ENCODE measurements around the gene PIGP. TPM values are rescaled to one million over a fixed set of nuclear protein-coding genes. Genes with fewer than 3 reads are reported as not detected.

Gene PIGP
- total and polyA plus RNA-seq, 10 of the 15 experiments (the other 5 are each of a cell fraction or from before 2014, with no cell fraction given), result 17.0 to 65.0 (median 29.5) TPM

DNA sequence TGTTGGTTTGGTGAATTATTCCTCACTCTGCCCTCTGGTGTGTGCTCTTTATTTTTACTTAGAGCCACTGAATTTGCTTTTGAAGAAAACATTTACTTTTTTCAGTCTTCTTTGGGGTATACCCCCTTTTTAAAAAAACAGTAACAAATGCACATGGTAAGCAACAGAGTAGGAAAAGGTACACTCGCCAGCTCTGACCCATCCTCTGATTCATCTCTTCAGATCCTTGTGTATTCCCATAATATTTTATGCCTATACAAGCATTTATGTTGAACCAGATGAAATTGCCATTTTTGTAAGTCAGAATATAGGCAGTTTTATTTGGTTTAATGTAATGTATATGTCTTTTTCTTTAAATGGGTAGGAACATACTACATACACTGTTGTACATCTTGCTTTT lies 28.5 kb upstream of the PIGP start:
- SMC1A ChIA-PET (ENCODE audit: uncharacterized antibody, unreplicated experiment), result no interaction called here
- no peaks in the 10 kb centered on the region for H3K4me1 ChIP-seq (ENCODE audit: control insufficient read depth, insufficient read depth, low read length)
- TF ChIP-seq SMAD5 (IDR thresholded peaks at IDR 0.05; ENCODE audit: low read depth) (no peak), EP300 (IDR thresholded peaks at IDR 0.05; ENCODE audit: borderline replicate concordance in 1 of 2, control insufficient read depth in 1 of 2, low read depth in 2 of 2, low read length in 2 of 2) (no peak), ZBED1 (IDR thresholded peaks at IDR 0.05; ENCODE audit: borderline replicate concordance) (no peak)
- FAIRE-seq (no peak), ATAC-seq (no peak), DNase-seq (ENCODE audit: low read depth, low spot score) (no peak)
- RAD21 ChIA-PET (ENCODE audit: unreplicated experiment), result no interaction called here
- no peaks in the 10 kb centered on the region for H3K27me3 ChIP-seq (replicated peaks in 1 of 2; ENCODE audit: control insufficient read depth in 2 of 2, insufficient read depth in 2 of 2, low read length in 1 of 2)
- H3K9ac ChIP-seq (ENCODE audit: control insufficient read depth, insufficient read depth, low read length), result no peak overlapping the region
- H3K4me2 ChIP-seq (ENCODE audit: control insufficient read depth, insufficient read depth), result no peak overlapping the region
- H3K4me3 ChIP-seq, result no peak overlapping the region
- in situ Hi-C loops (cut with MboI) (no loop called here), intact Hi-C loops (cut with micrococcal nuclease; ENCODE audit: unreplicated experiment) (no loop called here)
- CTCF ChIA-PET, result interaction anchor here (0.5 kb wide), 1 partner anchor 92 kb away, joined by 4 read pairs; no protein-coding TSS in a partner anchor
- H3K36me3 ChIP-seq (ENCODE audit: control insufficient read depth in 2 of 2, insufficient read depth in 2 of 2, low read length in 1 of 2), result peaks cover 4 to 7% of the 10 kb centered on the region in 2 experiments
- no peak overlapping the region for H3K27ac ChIP-seq (ENCODE audit: control insufficient read depth, insufficient read depth)
- WGBS (ENCODE audit: insufficient coverage, insufficient replicate concordance, low lambda C conversion rate, missing lambda C conversion rate), result 100% methylated on average over 1 of the region's 1 CpG
- H2AFZ ChIP-seq (ENCODE audit: control insufficient read depth, low read depth, low read length), result no peak overlapping the region
- POLR2A ChIA-PET, result no interaction called here
- no TSS peak for BruUV-seq (replicated peaks)
- H3K79me2 ChIP-seq (ENCODE audit: control insufficient read depth, insufficient read depth, low read length), result no peaks in the 10 kb centered on the region
- no peaks in the 10 kb centered on the region; the same call in 1 of the 2 replicates for H4K20me1 ChIP-seq (ENCODE audit: control insufficient read depth, insufficient read depth)
- no peaks in the 10 kb centered on the region for H3K9me3 ChIP-seq (replicated peaks; ENCODE audit: control insufficient read depth, insufficient read depth, low read length)

DNA sequence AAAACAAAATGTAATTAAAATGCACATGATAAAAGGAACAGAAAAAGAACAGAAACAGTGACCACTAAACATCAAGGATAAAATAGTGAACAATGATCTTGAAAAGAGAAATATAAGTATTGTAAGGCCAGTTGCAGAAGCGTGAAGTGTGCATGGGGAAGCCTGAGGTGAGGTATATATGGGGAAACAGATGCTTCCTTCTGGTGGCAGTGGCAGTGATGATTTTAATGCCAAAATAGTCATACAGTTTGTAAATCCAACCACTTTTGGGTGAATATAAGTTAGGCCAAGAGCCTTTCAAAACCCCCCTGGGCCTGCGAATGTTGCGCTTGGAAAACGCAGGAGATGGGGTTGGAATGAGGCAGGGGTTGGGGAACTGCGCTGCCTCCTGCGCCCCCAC lies 27.4 kb upstream of the PIGP start:
- DNase-seq (ENCODE audit: low read depth, low spot score) (no peak), ATAC-seq (no peak), FAIRE-seq (no peak)
- no peaks in the 10 kb centered on the region for H3K4me1 ChIP-seq (ENCODE audit: control insufficient read depth, insufficient read depth, low read length)
- no peak overlapping the region for H3K9ac ChIP-seq (ENCODE audit: control insufficient read depth, insufficient read depth, low read length)
- no peaks in the 10 kb centered on the region for H3K27me3 ChIP-seq (replicated peaks in 1 of 2; ENCODE audit: control insufficient read depth in 2 of 2, insufficient read depth in 2 of 2, low read length in 1 of 2)
- CTCF ChIA-PET, result no interaction called here
- H3K9me3 ChIP-seq (replicated peaks; ENCODE audit: control insufficient read depth, insufficient read depth, low read length), result no peaks in the 10 kb centered on the region
- intact Hi-C loops (cut with micrococcal nuclease; ENCODE audit: unreplicated experiment), result no loop called here
- H2AFZ ChIP-seq (ENCODE audit: control insufficient read depth, low read depth, low read length), result no peak overlapping the region
- H3K79me2 ChIP-seq (ENCODE audit: control insufficient read depth, insufficient read depth, low read length), result no peaks in the 10 kb centered on the region
- no peaks in the 10 kb centered on the region; the same call in 1 of the 2 replicates for H4K20me1 ChIP-seq (ENCODE audit: control insufficient read depth, insufficient read depth)
- no peak overlapping the region for H3K4me3 ChIP-seq
- H3K27ac ChIP-seq (ENCODE audit: control insufficient read depth, insufficient read depth), result no peak overlapping the region
- SMC1A ChIA-PET (ENCODE audit: uncharacterized antibody, unreplicated experiment), result no interaction called here
- POLR2A ChIA-PET, result no interaction called here
- in situ Hi-C loops (cut with MboI), result no loop called here
- over 99% methylated on average over 6 of the region's 6 CpGs for WGBS (ENCODE audit: insufficient coverage, insufficient replicate concordance, low lambda C conversion rate, missing lambda C conversion rate)
- H3K4me2 ChIP-seq (ENCODE audit: control insufficient read depth, insufficient read depth), result no peak overlapping the region
- TSS peak; percentile 21 for BruUV-seq (replicated peaks)
- RAD21 ChIA-PET (ENCODE audit: unreplicated experiment), result no interaction called here
- H3K36me3 ChIP-seq (ENCODE audit: control insufficient read depth in 2 of 2, insufficient read depth in 2 of 2, low read length in 1 of 2), result peaks cover 4 to 9% of the 10 kb centered on the region in 2 experiments
- no peak for TF ChIP-seq ZBTB4 (CRISPR knock-in tag; IDR thresholded peaks at IDR 0.05)
- no peak for TF ChIP-seq RCOR1 (conservative IDR thresholded peaks at IDR 0.05; ENCODE audit: low read depth, low read length)
- TF ChIP-seq ZNF622 (IDR thresholded peaks at IDR 0.05), result no peak
- no peak for TF ChIP-seq SMAD5 (IDR thresholded peaks at IDR 0.05; ENCODE audit: low read depth)
- TF ChIP-seq REST (IDR thresholded peaks at IDR 0.05; ENCODE audit: low read depth, low read length), result no peak
